Lower leg skin (tissue), 3 donors: ENCODE measurements around the gene MYO7A.

Experiments
- POLR2A ChIP-seq, 2 donors: fragments of 450-650 bp; IDR thresholded peaks; one replicate each; pipeline ENCODE4 v1.6.1; 2016 to 2017; ENCODE audit warnings: antibody characterized with exemption in 2 of 2, mild to moderate bottlenecking in 1 of 2, moderate library complexity in 1 of 2
- TF ChIP-seq, protein P1 (sequence below), 3 donors: fragments of 450-650 bp; IDR thresholded peaks; one replicate each; pipeline ENCODE4 v1.5.1; 2016; ENCODE audit warnings: antibody characterized with exemption in 3 of 3, mild to moderate bottlenecking in 3 of 3, moderate library complexity in 2 of 3

DNA sequence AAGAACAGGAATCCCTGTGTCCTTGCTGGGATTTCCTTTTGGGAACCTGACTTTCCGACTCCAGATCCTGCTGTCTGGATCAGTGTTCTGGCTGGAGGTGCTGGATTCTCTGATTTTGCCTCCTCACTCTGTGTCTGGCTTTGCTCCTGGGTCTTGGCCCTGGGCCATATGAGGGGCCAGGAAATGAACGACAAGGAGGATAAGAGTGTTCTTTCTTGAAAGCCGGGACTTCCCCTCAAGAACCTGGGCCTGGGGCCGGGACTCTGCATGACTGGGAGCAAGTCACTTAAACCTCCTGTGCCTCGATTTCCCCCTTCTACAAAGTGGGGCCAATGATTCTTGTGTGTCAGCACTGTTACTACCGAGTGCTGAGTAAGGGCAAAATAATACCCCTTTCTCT is 2.9 kb upstream of the MYO7A start:
- TF ChIP-seq, protein P1, sequence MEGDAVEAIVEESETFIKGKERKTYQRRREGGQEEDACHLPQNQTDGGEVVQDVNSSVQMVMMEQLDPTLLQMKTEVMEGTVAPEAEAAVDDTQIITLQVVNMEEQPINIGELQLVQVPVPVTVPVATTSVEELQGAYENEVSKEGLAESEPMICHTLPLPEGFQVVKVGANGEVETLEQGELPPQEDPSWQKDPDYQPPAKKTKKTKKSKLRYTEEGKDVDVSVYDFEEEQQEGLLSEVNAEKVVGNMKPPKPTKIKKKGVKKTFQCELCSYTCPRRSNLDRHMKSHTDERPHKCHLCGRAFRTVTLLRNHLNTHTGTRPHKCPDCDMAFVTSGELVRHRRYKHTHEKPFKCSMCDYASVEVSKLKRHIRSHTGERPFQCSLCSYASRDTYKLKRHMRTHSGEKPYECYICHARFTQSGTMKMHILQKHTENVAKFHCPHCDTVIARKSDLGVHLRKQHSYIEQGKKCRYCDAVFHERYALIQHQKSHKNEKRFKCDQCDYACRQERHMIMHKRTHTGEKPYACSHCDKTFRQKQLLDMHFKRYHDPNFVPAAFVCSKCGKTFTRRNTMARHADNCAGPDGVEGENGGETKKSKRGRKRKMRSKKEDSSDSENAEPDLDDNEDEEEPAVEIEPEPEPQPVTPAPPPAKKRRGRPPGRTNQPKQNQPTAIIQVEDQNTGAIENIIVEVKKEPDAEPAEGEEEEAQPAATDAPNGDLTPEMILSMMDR (IDR thresholded peaks at IDR 0.05), result no peak
- no peak for TF ChIP-seq POLR2A (IDR thresholded peaks at IDR 0.05)
